ENCODE data around the gene PI4KA.
"Not testable (repeated sequence)": the region's sequence is repeated elsewhere in the genome, so short reads cannot be mapped to it uniquely, and the experiment has no call there.

The PI4KA gene
- 108 to 253 (median 173) reads per million in 9 experiments for total RNA-seq

DNA sequence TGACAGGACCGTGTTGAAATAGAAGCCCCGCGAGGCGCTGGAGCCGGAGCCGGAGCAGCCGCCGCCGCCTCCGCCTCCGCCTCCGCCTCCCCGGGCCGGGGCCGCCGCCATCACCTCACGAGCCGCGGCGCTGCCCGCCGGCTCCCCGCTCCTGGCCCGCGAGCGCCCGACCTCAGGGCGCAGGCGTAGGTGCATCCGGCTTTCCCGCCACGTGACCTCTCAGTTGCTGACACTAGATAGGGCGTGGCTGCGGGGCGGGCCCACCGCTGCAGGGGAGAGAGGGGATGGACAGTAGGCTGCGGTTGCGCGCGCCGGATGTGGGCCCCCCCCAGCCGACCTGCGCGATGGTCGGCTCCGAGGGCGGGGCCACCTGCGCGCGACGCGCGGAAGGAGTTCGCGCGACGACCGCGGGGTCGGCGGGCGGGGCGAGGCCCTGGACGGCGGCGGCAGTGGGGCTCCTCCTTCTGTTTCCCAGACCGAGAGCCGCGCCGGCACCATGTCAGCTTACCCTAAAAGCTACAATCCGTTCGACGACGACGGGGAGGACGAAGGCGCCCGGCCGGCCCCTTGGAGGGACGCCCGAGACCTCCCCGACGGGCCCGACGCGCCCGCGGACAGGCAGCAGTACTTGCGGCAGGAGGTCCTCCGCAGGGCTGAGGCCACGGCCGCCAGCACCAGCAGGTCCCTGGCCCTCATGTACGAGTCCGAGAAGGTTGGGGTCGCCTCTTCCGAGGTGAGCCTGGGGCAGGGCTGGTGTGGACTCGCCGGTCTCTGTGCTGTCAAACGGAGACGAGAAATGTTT, at the start of gene PI4KA, which contains the start of gene SNAP29:
PI4KA (minus strand) TSS at position 197 of the 802 bp plus-strand sequence; CDS start at position 111, 86 bp downstream.
SNAP29 (plus strand) TSS at position 393 of the 802 bp plus-strand sequence; CDS start at position 497, 104 bp downstream.
- Mint-ChIP-seq H3K27me3 (no peaks in the 10 kb centered on the region), H3K4me1 (ENCODE audit: low read depth in 2 of 2) (peaks cover 43 to 44% of the 10 kb centered on the region in 2 donors), H3K4me3 (peak within 1 kb of the TSS; percentile 91 to 94), H3K36me3 (ENCODE audit: insufficient read depth) (peaks cover 36% of the 10 kb centered on the region), H3K9me3 (no peaks in the 10 kb centered on the region), H3K27ac (peak within 1 kb of the TSS; percentile 92 to 93)
- DNase-seq (peak; percentile 94 to 97 (median 97)), ATAC-seq (replicated peaks) (peak; percentile 89)

GRCh38 chr22:20906387-20906767, 47.8 kb upstream of the PI4KA start:
- Mint-ChIP-seq H3K36me3 (ENCODE audit: insufficient read depth) (peaks cover 4% of the 10 kb centered on the region), H3K27me3 (no peaks in the 10 kb centered on the region), H3K4me1 (ENCODE audit: low read depth in 2 of 2) (no peaks in the 10 kb centered on the region), H3K4me3 (no peak overlapping the region), H3K27ac (no peak overlapping the region), H3K9me3 (no peaks in the 10 kb centered on the region)
- ATAC-seq (replicated peaks) (no peak), DNase-seq (no peak)

DNA sequence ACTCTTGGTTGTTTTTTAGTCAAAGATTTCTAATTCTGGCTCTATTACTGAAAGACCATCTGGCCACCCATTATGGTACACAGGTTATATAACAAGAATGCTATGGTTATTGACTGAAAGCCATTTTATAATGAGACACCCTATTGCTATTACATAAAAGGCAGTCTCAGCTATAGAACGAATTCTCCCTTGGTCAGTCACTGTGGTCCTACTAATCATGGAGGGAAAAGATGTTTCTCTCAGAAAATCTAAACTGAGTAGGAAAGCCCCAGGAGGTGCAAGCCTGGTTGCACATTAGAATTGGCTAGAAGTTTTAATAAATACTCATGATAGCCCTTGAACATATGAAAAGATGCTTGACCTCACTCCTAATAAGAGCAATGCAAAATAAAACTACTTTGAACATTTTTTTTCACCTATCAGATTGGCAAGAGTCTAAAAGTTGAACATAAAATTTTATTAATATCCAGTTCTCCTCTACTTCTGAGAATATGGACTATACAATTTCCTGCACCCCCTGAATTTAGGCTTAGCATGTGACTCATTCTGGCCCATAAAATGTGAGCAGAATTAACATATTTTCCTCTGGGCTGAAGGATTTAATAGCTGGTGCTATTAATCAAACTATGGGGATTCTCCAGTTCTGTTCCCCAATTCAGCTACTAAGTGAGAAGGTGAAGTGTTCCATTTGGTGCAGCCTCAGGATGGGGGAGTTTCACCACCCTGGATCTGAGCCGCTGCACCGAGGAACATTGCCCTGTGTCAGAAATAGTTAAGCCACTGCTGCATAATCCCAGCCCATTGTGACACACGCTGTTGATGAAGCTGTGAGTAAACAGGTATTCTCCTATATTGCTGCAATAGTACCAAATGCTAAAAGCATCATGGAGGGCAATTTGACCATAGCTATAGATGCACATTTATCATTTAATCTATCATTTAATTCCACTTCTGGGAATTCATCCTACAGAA, 47.1 kb upstream of the PI4KA start:
- Mint-ChIP-seq H3K9me3 (no peaks in the 10 kb centered on the region), H3K27me3 (no peaks in the 10 kb centered on the region), H3K27ac (no peak overlapping the region), H3K4me1 (ENCODE audit: low read depth in 2 of 2) (no peaks in the 10 kb centered on the region), H3K4me3 (no peak overlapping the region), H3K36me3 (ENCODE audit: insufficient read depth) (peaks cover 4% of the 10 kb centered on the region)
- DNase-seq, result no peak
- no peak for ATAC-seq (replicated peaks)

GRCh38 chr22:20904980-20905355, 46.4 kb upstream of the PI4KA start:
- no peaks in the 10 kb centered on the region for H3K27me3 Mint-ChIP-seq
- H3K4me3 Mint-ChIP-seq, result no peak overlapping the region
- H3K4me1 Mint-ChIP-seq (ENCODE audit: low read depth in 2 of 2), result no peaks in the 10 kb centered on the region
- no peak for ATAC-seq (replicated peaks)
- no peak for DNase-seq
- H3K36me3 Mint-ChIP-seq (ENCODE audit: insufficient read depth), result peaks cover 6% of the 10 kb centered on the region
- no peaks in the 10 kb centered on the region for H3K9me3 Mint-ChIP-seq
- H3K27ac Mint-ChIP-seq, result no peak overlapping the region

DNA sequence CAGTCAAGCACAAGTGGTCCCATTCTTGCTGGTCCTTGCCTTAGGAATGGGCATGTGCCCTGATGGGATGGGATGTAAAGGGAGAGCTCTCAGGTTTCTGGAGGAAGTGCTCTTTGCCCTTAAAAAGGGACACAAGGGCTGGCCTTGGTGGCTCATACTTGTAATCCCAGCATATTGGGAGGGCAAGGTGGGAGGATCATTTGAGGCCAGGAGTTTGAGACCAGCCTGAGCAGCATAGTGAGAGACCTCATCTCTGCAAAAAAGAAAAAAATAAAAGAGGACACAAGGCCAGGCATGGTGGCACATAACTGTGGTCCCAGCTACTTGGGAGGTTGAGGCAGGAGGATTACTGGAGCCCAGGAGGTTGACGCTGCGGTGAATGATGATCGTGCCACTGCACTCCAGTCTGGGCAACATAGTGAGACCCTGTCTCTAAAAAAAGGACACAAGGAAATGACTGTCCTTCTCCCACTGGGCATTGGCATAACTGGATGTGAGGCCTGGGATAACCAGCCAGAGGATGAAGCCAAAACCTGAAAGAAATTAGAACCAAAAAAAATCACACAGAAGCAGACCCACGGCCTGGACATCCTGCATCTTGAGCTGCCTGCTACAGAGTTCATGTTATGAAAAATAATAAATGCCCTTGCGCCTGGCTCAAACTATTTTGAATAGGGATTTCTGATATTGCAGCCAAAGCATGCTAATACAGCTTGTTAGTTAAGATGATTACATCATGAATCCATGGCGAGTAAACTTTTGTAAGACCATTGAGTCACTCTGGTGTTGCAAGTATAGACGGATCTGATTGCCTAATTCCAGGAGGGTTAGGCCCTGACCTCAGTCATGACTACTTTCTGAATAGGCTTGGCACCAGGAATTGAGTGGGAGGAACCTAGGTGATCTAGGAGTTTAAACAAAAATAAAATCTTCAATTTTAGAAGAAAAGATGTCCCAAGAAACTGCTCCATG, 45.7 kb upstream of the PI4KA start:
- no peaks in the 10 kb centered on the region for H3K4me1 Mint-ChIP-seq (ENCODE audit: low read depth in 2 of 2)
- DNase-seq (no peak), ATAC-seq (replicated peaks) (no peak)
- no peak overlapping the region for H3K27ac Mint-ChIP-seq
- no peaks in the 10 kb centered on the region for H3K9me3 Mint-ChIP-seq
- H3K4me3 Mint-ChIP-seq, result no peak overlapping the region
- peaks cover 6% of the 10 kb centered on the region for H3K36me3 Mint-ChIP-seq (ENCODE audit: insufficient read depth)
- no peaks in the 10 kb centered on the region for H3K27me3 Mint-ChIP-seq

- no peak for ATAC-seq (replicated peaks)
- peaks cover 6% of the 10 kb centered on the region for H3K36me3 Mint-ChIP-seq (ENCODE audit: insufficient read depth)
- H3K27ac Mint-ChIP-seq, result no peak overlapping the region
Measured at GRCh38 chr22:20903093-20903492, 44.5 kb upstream of the PI4KA start.

DNA sequence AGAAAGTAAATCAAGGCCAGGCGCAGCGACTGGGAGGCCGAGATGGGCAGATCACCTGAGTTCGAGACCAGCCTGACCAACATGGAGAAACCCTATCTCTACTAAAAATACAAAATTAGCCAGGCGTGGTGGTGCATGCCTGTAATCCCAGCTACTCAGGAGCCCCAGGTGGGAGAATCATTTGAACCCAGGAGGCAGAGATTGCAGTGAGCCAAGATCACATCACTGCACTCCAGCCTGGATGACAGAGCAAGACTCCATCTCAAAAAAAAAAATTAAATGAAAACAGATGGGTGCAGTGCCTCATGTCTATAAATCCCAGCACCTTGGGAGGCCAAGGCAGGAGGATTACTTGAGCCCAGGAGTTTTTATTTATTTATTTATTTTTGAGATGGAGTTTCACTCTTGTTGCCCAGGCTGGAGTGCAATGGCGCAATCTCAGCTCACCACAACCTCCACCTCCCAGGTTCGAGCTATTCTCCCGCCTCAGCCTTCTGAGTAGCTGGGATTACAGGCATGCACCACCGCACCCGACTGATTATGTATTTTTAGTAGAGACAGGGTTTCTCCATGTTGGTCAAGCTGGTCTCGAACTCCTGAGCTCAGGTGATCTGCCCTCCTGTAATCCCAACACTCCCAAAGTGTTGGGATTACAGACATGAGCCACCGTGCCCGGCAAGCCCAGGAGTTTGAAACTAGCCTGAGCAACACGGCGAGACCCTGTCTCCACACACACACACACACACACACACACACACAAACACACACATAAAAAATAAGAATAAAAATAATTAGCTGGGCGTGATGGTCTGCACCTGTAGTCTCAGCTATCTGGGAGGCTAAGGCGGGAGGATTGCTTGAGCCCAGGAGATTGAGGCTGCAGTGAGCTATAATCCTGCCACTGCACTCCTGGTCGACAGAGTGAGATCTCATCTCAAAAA, 42.8 kb upstream of the PI4KA start:
- not testable (repeated sequence) for H3K4me1 Mint-ChIP-seq (ENCODE audit: low read depth in 2 of 2); H3K27me3 Mint-ChIP-seq; ATAC-seq (replicated peaks); H3K4me3 Mint-ChIP-seq; DNase-seq; H3K9me3 Mint-ChIP-seq; H3K27ac Mint-ChIP-seq; H3K36me3 Mint-ChIP-seq (ENCODE audit: insufficient read depth)

More at GRCh38 chr22:20903093-20903492, 44.5 kb upstream of the PI4KA start:
- no peaks in the 10 kb centered on the region for H3K4me1 Mint-ChIP-seq (ENCODE audit: low read depth in 2 of 2)
- H3K9me3 Mint-ChIP-seq, result no peaks in the 10 kb centered on the region
- no peaks in the 10 kb centered on the region for H3K27me3 Mint-ChIP-seq
- no peak for DNase-seq
- H3K4me3 Mint-ChIP-seq, result no peak overlapping the region

DNA sequence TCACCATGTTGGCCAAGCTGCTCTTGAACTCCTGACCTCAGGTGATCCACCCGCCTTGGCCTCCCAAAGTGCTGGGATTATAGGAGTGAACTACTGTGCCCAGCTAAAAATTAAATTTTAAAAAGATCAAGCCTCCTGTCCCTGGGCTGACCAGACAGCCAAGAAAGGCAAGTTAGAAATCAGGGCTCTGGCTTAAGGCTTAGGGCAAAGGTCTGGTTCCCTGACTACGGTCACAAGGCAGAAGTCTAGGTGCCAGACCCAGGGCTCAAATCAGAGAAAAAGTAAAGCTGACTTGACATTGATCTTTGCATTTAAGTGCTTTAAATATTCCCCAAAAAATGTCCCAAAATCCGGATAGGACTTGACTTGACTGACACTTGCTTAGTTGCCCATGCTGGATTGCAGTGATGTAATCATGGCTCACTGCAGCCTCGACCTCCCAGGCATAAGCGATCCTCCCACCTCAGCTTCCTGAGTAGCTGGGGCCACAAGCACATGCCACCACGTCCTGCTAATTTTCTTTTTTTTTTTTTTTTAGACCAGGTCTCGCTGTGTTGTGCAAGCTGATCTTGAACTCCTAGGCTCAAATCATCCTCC, 41.3 kb upstream of the PI4KA start:
- H3K36me3 Mint-ChIP-seq (ENCODE audit: insufficient read depth), result peaks cover 6% of the 10 kb centered on the region
- ATAC-seq (replicated peaks) (no peak), DNase-seq (no peak)
- H3K27ac Mint-ChIP-seq, result peak overlapping the region in 1 of 2 donors; percentile 67
- peaks cover 0 to 4% of the 10 kb centered on the region in 2 donors for H3K27me3 Mint-ChIP-seq
- H3K4me3 Mint-ChIP-seq, result no peak overlapping the region
- H3K4me1 Mint-ChIP-seq (ENCODE audit: low read depth in 2 of 2), result no peaks in the 10 kb centered on the region
- H3K9me3 Mint-ChIP-seq, result no peaks in the 10 kb centered on the region

- H3K9me3 Mint-ChIP-seq; H3K27me3 Mint-ChIP-seq; ATAC-seq (replicated peaks); H3K27ac Mint-ChIP-seq; H3K36me3 Mint-ChIP-seq (ENCODE audit: insufficient read depth); H3K4me3 Mint-ChIP-seq; H3K4me1 Mint-ChIP-seq (ENCODE audit: low read depth in 2 of 2); DNase-seq: not testable (repeated sequence)
Measured at GRCh38 chr22:20897737-20898136, 39.1 kb upstream of the PI4KA start.

- peaks cover 0 to 6% of the 10 kb centered on the region in 2 donors for H3K27me3 Mint-ChIP-seq
- no peak overlapping the region for H3K27ac Mint-ChIP-seq
- no peak for ATAC-seq (replicated peaks)
- H3K4me1 Mint-ChIP-seq (ENCODE audit: low read depth in 2 of 2), result no peaks in the 10 kb centered on the region
- H3K36me3 Mint-ChIP-seq (ENCODE audit: insufficient read depth), result peaks cover 40% of the 10 kb centered on the region
- H3K9me3 Mint-ChIP-seq, result no peaks in the 10 kb centered on the region
- H3K4me3 Mint-ChIP-seq, result no peak overlapping the region
- no peak for DNase-seq
Measured at GRCh38 chr22:20890975-20891374, 32.4 kb upstream of the PI4KA start.

DNA sequence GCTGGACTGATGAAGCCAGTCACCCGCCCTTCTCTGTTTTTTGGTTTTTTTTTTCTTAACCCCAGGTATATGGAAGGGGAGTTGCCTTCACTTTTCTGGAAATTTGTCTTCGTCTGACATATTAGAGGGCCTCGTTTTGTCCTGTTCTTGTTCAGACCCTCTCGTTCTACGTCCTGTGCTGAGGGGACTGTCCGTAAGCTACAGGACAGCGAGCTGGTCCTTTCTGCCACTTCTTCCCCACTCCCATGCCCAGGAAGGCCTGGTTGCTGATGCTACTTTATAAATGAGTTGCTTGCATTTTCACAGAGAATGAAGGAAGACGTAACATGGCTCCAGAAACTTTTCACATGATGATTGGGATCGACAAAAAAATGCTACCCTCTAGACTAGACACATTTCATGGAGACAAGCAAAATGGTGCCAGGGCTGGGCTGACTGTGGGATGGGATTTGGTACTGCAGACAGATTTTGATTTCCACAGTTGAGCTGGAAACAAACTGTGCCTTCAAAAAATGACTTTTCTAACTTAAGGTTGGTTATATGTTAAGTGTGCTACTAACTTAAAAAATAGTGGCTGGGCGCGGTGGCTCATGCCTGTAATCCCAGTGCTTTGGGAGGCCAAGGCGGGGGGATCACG, 31.4 kb upstream of the PI4KA start:
- ATAC-seq (replicated peaks) (no peak), DNase-seq (no peak)
- Mint-ChIP-seq H3K4me1 (ENCODE audit: low read depth in 2 of 2) (no peaks in the 10 kb centered on the region), H3K27me3 (peaks cover 0 to 3% of the 10 kb centered on the region in 2 donors), H3K27ac (no peak overlapping the region), H3K36me3 (ENCODE audit: insufficient read depth) (peaks cover 43% of the 10 kb centered on the region), H3K4me3 (no peak overlapping the region), H3K9me3 (no peaks in the 10 kb centered on the region)

Measured in effector memory CD8-positive, alpha-beta T cell (primary cell).